Erythroblast (primary cell): ENCODE data around the gene PAPSS1.

Experiments used
- GATA1 ChIP-seq: IDR thresholded peaks from 2 replicates; pipeline ENCODE4 v1.6.1; 2011; ENCODE audit warnings: low read depth, mild to moderate bottlenecking, control low read depth, low read length, moderate library complexity
- POLR2A ChIP-seq: IDR thresholded peaks from 2 replicates; pipeline ENCODE4 v1.6.1; 2011; ENCODE audit warnings: mild to moderate bottlenecking, low read length

GRCh38 chr4:107619731-107620130 is 100.3 kb downstream of the PAPSS1 start:
- TF ChIP-seq POLR2A (no peak), GATA1 (no peak)
